Left kidney (tissue), 2 donors: ENCODE measurements around the gene SFTPA2. TPM values are rescaled to one million over a fixed set of nuclear protein-coding genes. Genes with fewer than 3 reads are reported as not detected.
"Not testable (repeated sequence)": the region's sequence is repeated elsewhere in the genome, so short reads cannot be mapped to it uniquely, and the experiment has no call there.

ENCODE experiments used
- DNase-seq: peaks from one replicate; pipeline ENCODE4 v3.0.0-alpha.2; 2013
- polyA plus RNA-seq: library from polyadenylated mRNA; unstranded; fragments of 120-200 nt; gene quantifications from one replicate; pipeline ENCODE4 v1.2.1, GENCODE V29; 2013; ENCODE audit not compliant: insufficient read length

Gene SFTPA2
- polyA plus RNA-seq, 1 donor: 0.25 TPM

DNA sequence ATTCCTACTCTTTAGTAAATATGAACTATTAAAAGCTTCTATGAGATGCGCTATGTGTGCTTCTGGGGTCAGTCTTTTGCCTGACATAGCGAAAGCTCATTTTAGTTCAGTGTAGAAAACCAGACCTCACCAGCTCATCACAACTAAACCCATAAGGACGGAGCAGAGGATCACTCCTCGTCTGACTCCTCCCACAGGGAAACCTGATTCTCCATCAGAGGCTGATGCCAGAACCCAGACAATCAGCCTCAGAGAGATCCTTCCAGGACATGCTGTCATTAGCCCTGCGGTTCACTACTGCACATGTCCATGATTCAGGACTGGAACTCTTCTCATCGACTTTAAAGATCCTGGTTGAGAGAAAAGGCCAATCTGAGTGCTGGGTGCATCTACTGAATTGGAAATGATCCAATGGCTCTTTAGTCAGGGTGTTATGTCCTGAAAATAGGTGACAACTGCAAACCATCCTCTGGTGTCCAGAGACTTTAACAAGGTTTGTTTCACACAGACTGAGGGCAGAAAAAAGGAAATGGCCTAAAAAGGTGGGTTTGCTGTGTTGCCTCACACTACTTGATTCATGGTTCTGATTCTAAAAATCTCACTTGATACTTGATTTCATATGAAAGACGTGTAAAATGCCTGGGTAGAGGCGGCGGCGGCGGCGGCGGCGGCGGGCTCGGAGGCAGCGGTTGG is 48.2 kb downstream of the SFTPA2 start, which contains the start of gene EIF5AL1:
TSS of gene EIF5AL1 (plus strand) at position 643 of the 693 bp plus-strand sequence. CDS start 117 bp downstream, outside the sequence.
- not testable (repeated sequence) for DNase-seq

DNA sequence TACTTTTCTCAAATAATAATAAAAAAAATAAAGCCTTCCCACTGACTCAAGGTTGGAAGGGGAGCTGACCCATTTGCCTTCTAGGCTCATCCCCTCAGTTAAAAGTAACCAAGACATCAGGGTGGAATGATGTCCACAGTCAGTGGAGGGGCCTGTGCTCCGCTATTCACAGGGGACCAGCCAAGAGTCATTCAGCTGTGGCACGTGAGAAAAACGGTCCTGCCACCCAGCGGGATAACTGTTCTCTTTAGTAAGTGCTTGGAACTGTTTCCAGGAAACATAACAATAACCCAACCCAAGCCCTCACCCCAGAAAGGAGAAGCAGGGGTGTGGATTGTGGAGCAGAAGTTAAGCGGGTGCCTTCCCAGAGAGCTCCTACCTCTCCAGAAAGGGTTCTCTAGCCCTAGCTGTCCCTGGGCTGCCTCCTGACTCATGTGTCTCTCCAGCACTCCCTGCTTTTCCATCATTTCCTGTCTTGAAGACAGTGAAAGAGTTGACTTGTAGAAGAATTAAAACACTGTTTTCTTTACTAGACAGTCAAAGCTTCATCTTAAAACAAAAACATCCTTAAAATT is 50.2 kb downstream of the SFTPA2 start:
- not testable (repeated sequence) for DNase-seq

DNA sequence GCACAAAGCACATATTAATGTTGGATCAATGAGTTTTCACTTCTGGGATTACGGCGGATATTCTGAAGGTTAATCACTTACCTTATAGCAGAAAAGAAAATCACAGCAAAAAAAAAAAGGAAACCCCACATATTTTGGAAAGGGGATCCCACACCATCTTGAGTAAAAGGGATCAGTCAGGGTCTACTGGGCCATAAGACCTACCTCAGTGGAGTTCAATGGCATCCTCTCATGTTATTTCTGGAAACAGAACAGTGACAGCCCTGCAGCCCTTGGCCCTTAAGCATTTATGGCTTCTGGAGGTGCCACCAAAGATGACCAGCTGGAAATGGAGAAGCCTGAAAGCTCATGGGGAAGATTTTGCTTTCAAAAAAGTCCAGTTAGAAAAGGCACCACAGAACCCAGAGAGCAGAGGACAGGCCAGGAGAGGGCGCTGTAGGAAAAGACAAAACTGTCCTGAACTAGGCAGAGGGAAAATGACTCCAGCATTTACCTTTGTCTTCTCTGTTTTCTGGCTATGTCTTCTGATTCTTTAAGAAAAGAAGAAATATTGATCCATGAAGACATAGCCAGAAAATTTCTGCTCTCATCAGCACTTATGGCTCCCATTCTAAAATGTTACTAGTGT is 50.8 kb downstream of the SFTPA2 start:
- DNase-seq: not testable (repeated sequence)

DNA sequence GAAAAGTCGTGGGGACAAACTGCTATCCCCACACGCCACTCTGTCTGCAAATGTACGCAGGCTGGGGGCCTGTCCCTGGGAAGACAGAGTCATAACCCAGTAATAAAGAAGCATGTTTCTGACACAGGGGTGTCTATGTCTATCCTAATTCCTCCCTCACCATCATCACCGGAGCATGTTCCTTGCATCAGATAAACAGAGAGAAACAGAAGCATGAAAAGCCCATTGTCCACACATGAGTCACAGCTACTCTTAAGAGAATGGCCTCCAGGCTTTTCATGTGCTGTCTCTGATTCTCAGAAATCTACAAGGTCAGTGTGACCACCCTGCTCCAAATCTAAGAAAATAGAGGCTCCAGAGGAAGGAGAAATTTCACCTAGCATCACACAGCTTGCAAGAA is 52.0 kb downstream of the SFTPA2 start:
- not testable (repeated sequence) for DNase-seq

DNA sequence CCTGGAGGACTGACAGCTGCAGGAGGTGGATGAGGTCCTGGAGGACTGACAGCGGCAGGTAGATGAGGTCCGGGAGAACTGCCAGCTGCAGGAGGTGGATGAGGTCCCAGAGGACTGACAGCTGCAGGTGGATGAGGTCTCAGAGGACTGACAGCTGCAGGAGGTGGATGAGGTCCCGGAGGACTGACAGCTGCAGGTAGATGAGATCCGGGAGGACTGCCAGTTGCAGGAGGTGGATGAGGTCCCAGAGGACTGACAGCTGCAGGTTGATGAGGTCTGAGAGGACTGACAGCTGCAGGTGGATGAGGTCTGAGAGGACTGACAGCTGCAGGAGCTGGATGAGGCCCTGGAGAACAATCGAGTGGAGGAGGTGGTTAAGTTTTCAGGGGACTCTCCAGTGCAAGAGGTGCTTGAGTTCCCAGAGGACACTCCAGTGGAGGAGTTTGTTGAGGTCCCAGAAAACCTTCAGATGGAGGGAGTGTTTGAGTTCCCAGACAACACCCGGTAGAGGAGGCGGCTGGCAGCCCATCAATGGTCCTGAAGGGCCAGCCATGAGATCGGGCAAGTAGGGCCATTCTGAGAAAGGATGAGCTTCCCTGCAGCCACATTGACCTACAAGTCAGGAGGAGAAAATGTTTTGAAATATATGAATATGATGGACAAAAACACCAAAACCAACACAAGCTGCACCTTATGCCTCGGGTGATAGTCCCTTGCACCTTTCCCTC is 52.6 kb downstream of the SFTPA2 start:
- no peak for DNase-seq

Other genes with a start within 250 kb of the SFTPA2 start
- 66.9 TPM for gene PPIF, start 212.9 kb downstream of the SFTPA2 start, polyA plus RNA-seq
- gene ZCCHC24, start 114.8 kb downstream of the SFTPA2 start, polyA plus RNA-seq: 19.8 TPM
- 1.4 TPM for gene EIF5AL1, start 47.9 kb downstream of the SFTPA2 start, polyA plus RNA-seq
- gene SFTPA1, start 50.5 kb upstream of the SFTPA2 start, polyA plus RNA-seq: not detected
- 2.0 TPM for gene NUTM2B, start 142.8 kb upstream of the SFTPA2 start, polyA plus RNA-seq